CD4-positive, CD25-positive, alpha-beta regulatory T cell (primary cell): ENCODE data around the gene TC2N. TPM values are rescaled to one million over a fixed set of nuclear protein-coding genes. Genes with fewer than 3 reads are reported as not detected.
"Not testable (repeated sequence)": the region's sequence is repeated elsewhere in the genome, so short reads cannot be mapped to it uniquely, and the experiment has no call there.

ENCODE experiments used
- ATAC-seq, 2 donors: fragments of 150-1000 bp; cut with Tn5 transposase; one replicate each; pipeline ENCODE4 v1.10.0; 2021; ENCODE audit warnings: low read depth in 2 of 2, moderate number of reproducible peaks in 2 of 2, moderate library complexity in 1 of 2
- DNase-seq, 3 donors: peaks; one replicate each; pipeline versions ENCODE4 v3.0.0 to v3.0.0-alpha.2; 2012 to 2022; ENCODE audit warnings: mixed read lengths in 1 of 3
- H3K27ac ChIP-seq: one replicate; pipeline ENCODE4 v1.7.0; 2013; ENCODE audit warnings: mild to moderate bottlenecking, low read length; ENCODE audit not compliant: insufficient read depth, poor library complexity, severe bottlenecking
- H3K27me3 ChIP-seq: one replicate; pipeline ENCODE4 v1.7.0; 2013; ENCODE audit warnings: low read length; ENCODE audit not compliant: control insufficient read depth, insufficient read depth
- H3K36me3 ChIP-seq: one replicate; pipeline ENCODE4 v1.7.0; 2013; ENCODE audit warnings: mild to moderate bottlenecking, low read length, moderate library complexity; ENCODE audit not compliant: control insufficient read depth, insufficient read depth
- H3K4me1 ChIP-seq: 2 replicates; pipeline ENCODE4 v1.7.0; 2013; ENCODE audit warnings: mild to moderate bottlenecking, low read length; ENCODE audit not compliant: insufficient read depth, control insufficient read depth, poor library complexity, severe bottlenecking
- H3K4me3 ChIP-seq: one replicate; pipeline ENCODE4 v1.7.0; 2013; ENCODE audit warnings: low read depth, mild to moderate bottlenecking, low read length, moderate library complexity
- H3K9me3 ChIP-seq, 2 experiments: 1 replicate in 1 of 2; 2 replicates in 1 of 2; pipeline ENCODE4 v1.7.0; 2013; ENCODE audit warnings: low read length in 2 of 2, mild to moderate bottlenecking in 1 of 2, moderate library complexity in 1 of 2; ENCODE audit not compliant: control insufficient read depth in 2 of 2
- H3K27ac Mint-ChIP-seq, 3 donors: one replicate each; pipeline ENCODE4 v1.8.0; 2020 to 2022; ENCODE audit warnings: mild to moderate bottlenecking in 3 of 3, mixed read lengths in 3 of 3, moderate library complexity in 2 of 3
- H3K27me3 Mint-ChIP-seq: one replicate; pipeline ENCODE4 v1.8.0; 2022; ENCODE audit warnings: mild to moderate bottlenecking, mixed read lengths
- H3K36me3 Mint-ChIP-seq: one replicate; pipeline ENCODE4 v1.8.0; 2020; ENCODE audit warnings: mixed read lengths
- H3K4me1 Mint-ChIP-seq, 4 donors: one replicate each; pipeline ENCODE4 v1.8.0; 2020 to 2022; ENCODE audit warnings: mixed read lengths in 4 of 4, mild to moderate bottlenecking in 1 of 4
- H3K4me3 Mint-ChIP-seq, 4 donors: one replicate each; pipeline ENCODE4 v1.8.0; 2020 to 2022; ENCODE audit warnings: mild to moderate bottlenecking in 4 of 4, mixed read lengths in 4 of 4, moderate library complexity in 3 of 4
- H3K9me3 Mint-ChIP-seq, 7 donors: one replicate each; pipeline ENCODE4 v1.8.0; 2020 to 2022; ENCODE audit warnings: mixed read lengths in 7 of 7, mild to moderate bottlenecking in 3 of 7, moderate library complexity in 2 of 7
- polyA plus RNA-seq, 4 donors: library from polyadenylated mRNA; unstranded; fragments of 300-500 nt; fragmentation: Illumina TruSeq; gene quantifications; one replicate each; pipeline ENCODE4 v1.2.3, GENCODE V29; 2021
- total RNA-seq: library from RNA; stranded (reverse); gene quantifications from one replicate; pipeline ENCODE4 v1.2.3, GENCODE V29; 2022

The TC2N gene
- total and polyA plus RNA-seq, 5 donors from 2014 or later: 68.8 to 138 (median 98.5) TPM

- Mint-ChIP-seq H3K4me3 (peak overlapping the region; percentile 79 to 90 (median 86)), H3K9me3 (no peaks in the 10 kb centered on the region), H3K4me1 (peaks cover 27 to 99% (median 49%) of the 10 kb centered on the region in 4 donors), H3K27ac (peak overlapping the region; percentile 90 to 100 (median 97)), H3K27me3 (no peaks in the 10 kb centered on the region), H3K36me3 (peaks cover 3% of the 10 kb centered on the region)
- DNase-seq (peak; percentile 55 to 95 (median 84)), ATAC-seq (peak; percentile 66 to 69)
- Histone ChIP-seq H3K4me3 (peak overlapping the region; percentile 89), H3K36me3 (no peaks in the 10 kb centered on the region), H3K9me3 (no peaks in the 10 kb centered on the region), H3K27ac (peak overlapping the region; percentile 92), H3K4me1 (peaks cover 78% of the 10 kb centered on the region), H3K27me3 (no peaks in the 10 kb centered on the region)
Observed at GRCh38 chr14:91873471-91874415, 6.4 kb upstream of the TC2N start.

GRCh38 chr14:91872517-91873470 lies 5.5 kb upstream of the TC2N start:
- Histone ChIP-seq H3K9me3 (no peaks in the 10 kb centered on the region), H3K4me1 (peaks cover 87% of the 10 kb centered on the region)
- H3K36me3 Mint-ChIP-seq: peaks cover 3% of the 10 kb centered on the region

GRCh38 chr14:91872011-91872501 lies 4.7 kb upstream of the TC2N start:
- peak in 1 of 2 donors; percentile 7 for ATAC-seq
- H3K27me3 Mint-ChIP-seq: no peaks in the 10 kb centered on the region
- H3K36me3 Mint-ChIP-seq: peaks cover 3% of the 10 kb centered on the region
- H3K27ac ChIP-seq: peak overlapping the region; percentile 92
- no peaks in the 10 kb centered on the region for H3K9me3 ChIP-seq
- peaks cover 93% of the 10 kb centered on the region for H3K4me1 ChIP-seq
- peak overlapping the region; percentile 79 to 90 (median 86) for H3K4me3 Mint-ChIP-seq
- H3K27ac Mint-ChIP-seq: peak overlapping the region; percentile 90 to 100 (median 97)
- no peaks in the 10 kb centered on the region for H3K9me3 Mint-ChIP-seq
- H3K27me3 ChIP-seq: no peaks in the 10 kb centered on the region
- no peaks in the 10 kb centered on the region for H3K36me3 ChIP-seq
- peak in 2 of 3 donors; percentile 27 to 72 for DNase-seq
- peaks cover 27 to 100% (median 56%) of the 10 kb centered on the region in 4 donors for H3K4me1 Mint-ChIP-seq
- H3K4me3 ChIP-seq: peak overlapping the region; percentile 89

More at GRCh38 chr14:91872517-91873470, 5.5 kb upstream of the TC2N start:
- Histone ChIP-seq H3K27ac (peak overlapping the region; percentile 92), H3K36me3 (no peaks in the 10 kb centered on the region), H3K4me3 (peak overlapping the region; percentile 89), H3K27me3 (no peaks in the 10 kb centered on the region)
- H3K9me3 Mint-ChIP-seq: no peaks in the 10 kb centered on the region
- H3K27ac Mint-ChIP-seq: peak overlapping the region; percentile 90 to 100 (median 97)
- H3K4me1 Mint-ChIP-seq: peaks cover 27 to 100% (median 48%) of the 10 kb centered on the region in 4 donors
- DNase-seq: peak; percentile 31 to 74 (median 60)
- ATAC-seq: peak in 1 of 2 donors; percentile 13
- no peaks in the 10 kb centered on the region for H3K27me3 Mint-ChIP-seq
- H3K4me3 Mint-ChIP-seq: peak overlapping the region; percentile 79 to 90 (median 86)

DNA sequence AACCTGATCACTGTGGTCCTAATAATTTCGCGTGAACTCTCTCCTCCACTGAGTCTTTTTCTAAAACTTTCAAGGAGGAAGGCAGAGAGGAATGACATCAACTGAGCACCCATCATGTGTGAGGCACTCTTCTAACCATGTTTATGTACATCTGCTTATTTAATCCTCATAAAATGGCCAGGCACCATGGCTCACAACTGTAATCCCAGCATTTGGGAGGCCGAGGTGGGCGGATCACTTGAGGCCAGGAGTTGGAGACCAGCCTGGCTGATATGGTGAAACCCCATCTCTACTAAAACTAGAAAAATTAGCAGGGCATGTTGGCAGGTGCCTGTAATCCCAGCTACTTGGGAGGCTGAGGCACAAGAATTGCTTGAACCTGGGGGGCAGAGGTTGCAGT lies 4.1 kb upstream of the TC2N start:
- Histone ChIP-seq H3K4me1 (peaks cover 96% of the 10 kb centered on the region), H3K27ac (peak overlapping the region; percentile 92), H3K4me3 (peak overlapping the region; percentile 89)
- H3K27ac Mint-ChIP-seq: peak overlapping the region; percentile 90 to 100 (median 97)
- H3K4me3 Mint-ChIP-seq: peak overlapping the region; percentile 79 to 90 (median 86)
- ATAC-seq, H3K9me3 ChIP-seq, H3K36me3 Mint-ChIP-seq, H3K9me3 Mint-ChIP-seq, H3K36me3 ChIP-seq, H3K27me3 ChIP-seq, DNase-seq, H3K27me3 Mint-ChIP-seq: not testable (repeated sequence)
- H3K4me1 Mint-ChIP-seq: peaks cover 27 to 100% (median 61%) of the 10 kb centered on the region in 4 donors

DNA sequence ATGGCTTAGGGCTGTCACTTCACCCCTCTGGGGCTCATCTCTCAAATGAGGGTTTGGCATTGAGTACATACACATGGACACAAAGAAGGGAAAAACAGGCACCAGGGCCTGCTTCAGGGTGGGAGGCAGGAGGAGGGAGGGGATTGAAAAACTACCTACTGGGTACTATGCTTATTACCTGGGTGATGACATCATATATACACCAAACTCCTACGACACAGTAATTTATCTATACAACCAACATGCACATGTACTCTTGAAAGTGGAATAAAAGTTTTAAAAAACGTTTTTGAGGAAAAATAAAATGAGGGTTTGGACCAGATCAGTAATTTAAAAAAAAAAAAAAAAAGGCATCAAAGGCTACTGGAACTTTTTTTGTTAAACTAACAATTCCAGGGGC lies 3.6 kb upstream of the TC2N start:
- peaks cover 8% of the 10 kb centered on the region for H3K36me3 Mint-ChIP-seq
- no peaks in the 10 kb centered on the region for H3K27me3 Mint-ChIP-seq
- DNase-seq: no peak
- Histone ChIP-seq H3K9me3 (no peaks in the 10 kb centered on the region), H3K4me1 (peaks cover 98% of the 10 kb centered on the region), H3K27ac (peak overlapping the region; percentile 92), H3K4me3 (peak overlapping the region; percentile 63), H3K36me3 (no peaks in the 10 kb centered on the region), H3K27me3 (no peaks in the 10 kb centered on the region)
- no peak for ATAC-seq
- H3K4me3 Mint-ChIP-seq: peak overlapping the region; percentile 80 to 93 (median 89)
- peak overlapping the region; percentile 97 to 100 (median 98) for H3K27ac Mint-ChIP-seq
- peaks cover 32 to 100% (median 65%) of the 10 kb centered on the region in 4 donors for H3K4me1 Mint-ChIP-seq
- H3K9me3 Mint-ChIP-seq: no peaks in the 10 kb centered on the region

DNA sequence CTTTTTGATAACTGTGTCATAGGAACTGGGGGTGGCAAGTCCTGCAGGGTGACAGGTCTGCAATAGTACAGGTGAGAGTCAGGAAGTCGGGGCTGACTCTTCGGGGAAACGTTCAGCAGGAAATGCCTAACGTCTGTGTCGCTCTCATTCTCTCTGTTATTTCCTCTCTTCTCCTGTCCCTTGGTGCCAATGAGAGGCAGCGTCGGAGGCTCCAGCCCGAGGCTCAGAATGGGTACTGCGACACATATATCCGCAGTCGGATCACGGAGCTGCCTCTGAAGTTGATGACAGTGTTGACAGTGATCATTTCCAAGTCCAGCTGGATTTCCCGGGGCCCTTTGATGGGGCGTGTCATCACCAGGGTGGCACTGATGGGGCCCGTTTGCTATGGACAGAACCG lies 2.7 kb upstream of the TC2N start:
- Histone ChIP-seq H3K27ac (peak overlapping the region; percentile 92), H3K27me3 (no peaks in the 10 kb centered on the region), H3K4me3 (peak overlapping the region; percentile 63), H3K36me3 (no peaks in the 10 kb centered on the region), H3K4me1 (peaks cover 98% of the 10 kb centered on the region), H3K9me3 (no peaks in the 10 kb centered on the region)
- Mint-ChIP-seq H3K36me3 (peaks cover 9% of the 10 kb centered on the region), H3K4me3 (peak overlapping the region; percentile 80 to 93 (median 89)), H3K9me3 (no peaks in the 10 kb centered on the region), H3K27me3 (no peaks in the 10 kb centered on the region), H3K27ac (peak overlapping the region; percentile 97 to 100 (median 98)), H3K4me1 (peaks cover 33 to 94% (median 66%) of the 10 kb centered on the region in 4 donors)
- DNase-seq (peak; percentile 55 to 94 (median 82)), ATAC-seq (peak; percentile 80 to 81)

DNA sequence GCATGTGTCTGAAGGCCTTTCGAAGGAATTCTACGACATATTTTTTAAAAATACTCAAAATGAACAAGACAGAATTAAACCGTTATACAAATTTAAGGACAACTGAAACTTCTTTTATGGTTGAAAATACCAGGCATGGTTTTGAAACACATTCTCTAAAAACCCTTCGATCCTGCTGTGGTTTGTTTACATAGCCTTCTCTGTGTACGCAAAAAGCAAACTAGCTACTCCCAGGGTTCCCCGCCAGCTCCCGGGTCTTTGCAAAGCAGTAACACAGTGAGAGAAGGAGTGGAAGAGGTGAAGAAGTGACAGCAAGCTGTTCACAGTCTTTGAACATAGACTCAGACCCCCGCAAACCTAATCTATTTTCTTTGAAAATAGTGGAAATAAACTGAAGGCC lies 2.2 kb upstream of the TC2N start:
- no peak for ATAC-seq
- DNase-seq: no peak
- peaks cover 33 to 94% (median 66%) of the 10 kb centered on the region in 4 donors for H3K4me1 Mint-ChIP-seq
- H3K27ac Mint-ChIP-seq: peak overlapping the region; percentile 97 to 100 (median 98)
- no peaks in the 10 kb centered on the region for H3K27me3 Mint-ChIP-seq
- Histone ChIP-seq H3K27me3 (no peaks in the 10 kb centered on the region), H3K36me3 (no peaks in the 10 kb centered on the region), H3K4me1 (peaks cover 96% of the 10 kb centered on the region), H3K27ac (peak overlapping the region; percentile 92), H3K4me3 (peak overlapping the region; percentile 63), H3K9me3 (no peaks in the 10 kb centered on the region)
- no peaks in the 10 kb centered on the region for H3K9me3 Mint-ChIP-seq
- H3K4me3 Mint-ChIP-seq: peak overlapping the region; percentile 80 to 93 (median 89)
- peaks cover 9% of the 10 kb centered on the region for H3K36me3 Mint-ChIP-seq
